Endodermal cell (in vitro differentiated cells): Measurements from ENCODE around the gene RADX. TPM values are rescaled to one million over a fixed set of nuclear protein-coding genes. Genes with fewer than 3 reads are reported as not detected.
"Not testable (repeated sequence)": the region's sequence is repeated elsewhere in the genome, so short reads cannot be mapped to it uniquely, and the experiment has no call there.

Experiments
- DNase-seq: peaks from one replicate; pipeline ENCODE4 v3.0.0-alpha.2; 2017
- H3K27ac ChIP-seq: 2 replicates; pipeline ENCODE4 v1.5.1; 2013; ENCODE audit warnings: mild to moderate bottlenecking, low read depth, low read length, moderate library complexity
- H3K27me3 ChIP-seq: 2 replicates; pipeline ENCODE4 v1.6.1; 2013; ENCODE audit warnings: mild to moderate bottlenecking, low read length, moderate library complexity; ENCODE audit not compliant: insufficient read depth, control insufficient read depth, poor library complexity, severe bottlenecking
- H3K36me3 ChIP-seq: 2 replicates; pipeline ENCODE4 v1.7.0; 2013; ENCODE audit warnings: mild to moderate bottlenecking, low read length, moderate library complexity; ENCODE audit not compliant: control insufficient read depth, insufficient read depth
- H3K4me1 ChIP-seq: one replicate; pipeline ENCODE4 v1.7.0; 2013; ENCODE audit warnings: low read length; ENCODE audit not compliant: control insufficient read depth, insufficient read depth
- H3K4me3 ChIP-seq: 2 replicates; pipeline ENCODE4 v1.5.1; 2013; ENCODE audit warnings: mild to moderate bottlenecking, low read length, moderate library complexity
- H3K9ac ChIP-seq: 2 replicates; pipeline ENCODE4 v1.6.1; 2013; ENCODE audit warnings: mild to moderate bottlenecking, low read length, moderate library complexity; ENCODE audit not compliant: poor library complexity, severe bottlenecking; ENCODE audit errors: extremely low read depth
- H3K9me3 ChIP-seq: 2 replicates; pipeline ENCODE4 v1.6.1; 2013; ENCODE audit warnings: mild to moderate bottlenecking, low read length, moderate library complexity; ENCODE audit not compliant: control insufficient read depth
- H3K27ac Mint-ChIP-seq: 2 replicates; pipeline ENCODE4 v1.8.0; 2020; ENCODE audit warnings: mixed read lengths
- H3K27me3 Mint-ChIP-seq: 2 replicates; pipeline ENCODE4 v1.8.0; 2021; ENCODE audit warnings: mild to moderate bottlenecking, mixed read lengths; ENCODE audit not compliant: insufficient read depth
- H3K36me3 Mint-ChIP-seq: 2 replicates; pipeline ENCODE4 v1.8.0; 2020; ENCODE audit warnings: low read depth, mixed read lengths
- H3K4me1 Mint-ChIP-seq: 2 replicates; pipeline ENCODE4 v1.8.0; 2020; ENCODE audit warnings: mixed read lengths
- H3K4me3 Mint-ChIP-seq: 2 replicates; pipeline ENCODE4 v1.8.0; 2020; ENCODE audit warnings: mild to moderate bottlenecking, moderate library complexity, mixed read lengths
- H3K9me3 Mint-ChIP-seq: 2 replicates; pipeline ENCODE4 v1.8.0; 2020; ENCODE audit warnings: mild to moderate bottlenecking, mixed read lengths
- CTCF ChIP-seq: fragments of 200-600 bp; sonication (generic); conservative IDR thresholded peaks from 2 replicates; pipeline ENCODE4 v1.5.0; 2021; ENCODE audit warnings: antibody characterized with exemption, mild to moderate bottlenecking
- WGBS, 2 experiments: methylation state at CpG; one replicate each; pipeline versions ENCODE4 v1.1.5 to v1.1.7; 2013; ENCODE audit warnings: missing lambda C conversion rate in 2 of 2, mixed read lengths in 1 of 2; ENCODE audit not compliant: insufficient coverage in 1 of 2, insufficient read length in 1 of 2; 5-methylcytosine and 5-hydroxymethylcytosine counted together
- total RNA-seq, 2 donors: library from RNA; stranded (reverse); fragmentation: NEBNext Ultra II Directional in 1 of 2; extraction: Animal tissue kit (Norgen Biotek cat#: 25700) in 1 of 2; gene quantifications; 2 replicates in 1 of 2; 3 replicates in 1 of 2; pipeline ENCODE4 v1.2.1, GENCODE V29; 2021

The RADX gene
- total RNA-seq, 2 donors from 2014 or later: 0.40 to 4.3 TPM

- peaks cover 19% of the 10 kb centered on the region for H3K9me3 Mint-ChIP-seq
- H3K9me3 ChIP-seq: no peaks in the 10 kb centered on the region
- H3K36me3 Mint-ChIP-seq: no peaks in the 10 kb centered on the region
- TF ChIP-seq CTCF: no peak
- no CpG with 5 or more reads among the region's 1 CpG for WGBS, 2 experiments
- no peaks in the 10 kb centered on the region for H3K27me3 Mint-ChIP-seq
- H3K27ac ChIP-seq: no peak overlapping the region
- H3K27ac Mint-ChIP-seq: no peak overlapping the region
- H3K4me1 Mint-ChIP-seq: no peaks in the 10 kb centered on the region
- no peaks in the 10 kb centered on the region for H3K36me3 ChIP-seq
- H3K9ac ChIP-seq: no peak overlapping the region
- no peaks in the 10 kb centered on the region for H3K4me1 ChIP-seq
- no peak overlapping the region for H3K4me3 ChIP-seq
- H3K4me3 Mint-ChIP-seq: no peak overlapping the region
- DNase-seq: no peak
- H3K27me3 ChIP-seq: no peaks in the 10 kb centered on the region
These were observed 38.0 kb downstream of the RADX start for GRCh38 chrX:106649523-106650428.

DNA sequence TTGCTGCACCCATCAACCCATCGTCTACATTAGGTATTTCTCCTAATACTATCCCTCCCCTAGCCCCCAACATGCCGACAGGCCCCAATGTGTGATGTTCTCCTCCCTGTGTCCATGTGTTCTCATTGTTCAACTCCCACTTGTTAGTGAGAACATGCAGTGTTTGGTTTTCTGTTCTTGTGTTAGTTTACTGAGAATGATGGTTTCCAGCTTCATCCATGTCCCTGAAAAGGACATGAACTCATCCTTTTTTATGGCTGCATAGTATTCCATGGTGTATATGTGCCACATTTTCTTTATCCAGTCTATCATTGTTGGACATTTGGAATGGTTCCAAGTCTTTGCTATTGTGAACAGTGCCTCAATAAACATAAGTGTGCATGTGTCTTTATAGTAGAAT lies 41.8 kb downstream of the RADX start:
- H3K27ac ChIP-seq, H3K9ac ChIP-seq, H3K27me3 ChIP-seq, H3K4me3 Mint-ChIP-seq, H3K4me3 ChIP-seq, DNase-seq, H3K27ac Mint-ChIP-seq, H3K9me3 ChIP-seq, H3K27me3 Mint-ChIP-seq, H3K4me1 Mint-ChIP-seq, H3K36me3 Mint-ChIP-seq, H3K36me3 ChIP-seq, H3K4me1 ChIP-seq: not testable (repeated sequence)
- peaks cover 20% of the 10 kb centered on the region for H3K9me3 Mint-ChIP-seq
- WGBS, 2 experiments: no CpG with 5 or more reads among the region's 2 CpGs

DNA sequence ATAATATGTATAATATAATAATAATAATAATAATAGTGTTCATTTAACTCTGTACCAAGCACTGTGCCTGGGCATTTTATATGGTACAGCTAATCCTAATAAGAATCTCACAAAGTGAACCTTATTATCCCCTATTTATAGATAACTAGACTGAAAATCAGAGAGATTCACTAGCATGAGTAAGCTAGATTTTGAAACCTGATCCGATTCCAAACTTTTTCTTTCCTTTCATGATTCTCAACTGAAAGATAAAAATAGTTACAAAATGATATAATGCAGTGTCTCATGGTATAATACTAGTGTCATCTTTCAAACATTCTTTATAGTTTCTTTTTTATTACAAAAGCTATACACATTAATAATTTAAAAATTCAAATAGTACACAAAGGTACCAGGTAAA lies 58.9 kb downstream of the RADX start:
- no peaks in the 10 kb centered on the region for H3K36me3 Mint-ChIP-seq
- WGBS, 2 experiments: no CpG with 5 or more reads among the region's 1 CpG
- Histone ChIP-seq H3K36me3 (no peaks in the 10 kb centered on the region), H3K4me1 (no peaks in the 10 kb centered on the region), H3K9ac (no peak overlapping the region), H3K4me3 (no peak overlapping the region), H3K27ac (no peak overlapping the region), H3K9me3 (no peaks in the 10 kb centered on the region), H3K27me3 (no peaks in the 10 kb centered on the region)
- H3K4me1 Mint-ChIP-seq: peaks cover 11% of the 10 kb centered on the region
- no peak overlapping the region for H3K27ac Mint-ChIP-seq
- H3K4me3 Mint-ChIP-seq: no peak overlapping the region
- H3K27me3 Mint-ChIP-seq: no peaks in the 10 kb centered on the region
- no peak for TF ChIP-seq CTCF
- peaks cover 31% of the 10 kb centered on the region for H3K9me3 Mint-ChIP-seq
- DNase-seq: no peak
